ENCODE data around the gene APEX1.
"Not testable (repeated sequence)": the region's sequence is repeated elsewhere in the genome, so short reads cannot be mapped to it uniquely, and the experiment has no call there.

The APEX1 gene

DNA sequence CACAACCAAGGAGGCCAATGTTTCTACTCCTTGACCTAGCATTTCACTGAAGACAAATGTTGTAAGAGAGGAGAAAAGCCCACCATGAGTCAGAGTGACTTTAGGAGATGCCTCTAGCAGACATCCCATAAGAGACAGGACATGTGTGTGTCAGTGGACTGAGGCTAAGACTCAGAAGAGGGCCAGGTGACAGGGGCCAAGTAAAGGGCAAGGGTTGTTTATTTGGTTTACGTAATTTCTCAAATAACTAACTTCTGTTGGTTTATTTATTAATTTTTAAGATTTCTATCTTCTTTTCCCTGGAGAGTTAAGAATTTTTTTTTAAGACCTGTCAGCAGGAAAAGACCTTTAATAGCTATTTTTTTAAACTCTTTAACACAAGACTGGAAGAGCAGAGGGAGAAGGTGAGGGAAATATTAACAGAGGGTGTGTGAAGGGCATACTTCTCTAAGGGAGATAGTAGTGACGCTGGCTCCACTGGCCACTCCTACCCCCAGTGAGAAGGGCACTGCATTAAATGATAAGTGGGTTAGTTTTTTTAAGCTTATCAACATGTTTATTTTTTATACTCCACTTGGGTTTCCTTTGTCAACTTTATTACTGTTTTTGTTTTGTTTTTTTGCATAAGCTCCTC is 17.6 kb downstream of the APEX1 start:
- DNase-seq (ENCODE audit: low read depth in 2 of 2), result no peak

DNA sequence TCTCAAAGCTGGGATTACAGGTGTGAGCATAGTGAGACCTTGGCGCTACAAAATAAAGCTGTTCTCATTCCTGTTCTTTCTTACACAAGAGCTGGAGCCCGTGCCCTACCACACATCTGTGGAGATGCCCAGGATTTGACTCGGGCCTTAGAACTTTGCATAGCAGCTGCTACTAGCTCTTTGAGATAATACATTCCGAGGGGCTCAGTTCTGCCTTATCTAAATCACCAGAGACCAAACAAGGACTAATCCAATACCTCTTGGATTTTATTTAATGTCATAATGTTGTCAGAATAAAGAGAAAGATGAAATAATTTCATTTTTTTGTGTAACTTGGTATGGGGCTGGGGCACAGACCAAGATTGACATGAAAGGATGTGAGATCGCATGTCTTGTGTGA is 21.8 kb downstream of the APEX1 start:
- DNase-seq (ENCODE audit: low read depth in 2 of 2), result no peak

GRCh38 chr14:20477211-20477876 is 22.3 kb downstream of the APEX1 start:
- no peak for DNase-seq (ENCODE audit: low read depth in 2 of 2)

- no peak for DNase-seq (ENCODE audit: low read depth in 2 of 2)
Observed at GRCh38 chr14:20478894-20479293, 23.9 kb downstream of the APEX1 start.

DNA sequence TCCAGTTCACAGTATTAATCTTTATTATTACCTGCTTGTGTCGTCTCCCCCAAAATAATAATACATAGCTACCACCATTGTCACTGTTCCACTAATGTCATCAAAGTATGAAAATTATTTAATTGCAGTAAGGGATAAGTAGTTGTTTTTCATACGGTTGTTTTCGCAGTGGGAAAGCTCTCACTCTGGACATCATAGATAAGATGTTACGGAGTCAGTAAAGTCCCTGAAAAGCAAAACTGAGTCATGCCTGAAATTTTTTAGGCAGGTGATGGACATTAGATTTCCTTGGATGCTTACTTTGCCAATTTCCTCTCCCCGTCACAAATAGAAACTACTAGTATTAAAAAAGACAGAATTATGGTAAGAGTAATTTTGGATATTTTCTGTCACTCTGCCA is 27.4 kb downstream of the APEX1 start:
- DNase-seq (ENCODE audit: low read depth in 2 of 2), result no peak

- DNase-seq (ENCODE audit: low read depth in 2 of 2), result no peak
Observed at GRCh38 chr14:20485900-20486299, 30.9 kb downstream of the APEX1 start.

- no peak for DNase-seq (ENCODE audit: low read depth in 2 of 2)
Observed at GRCh38 chr14:20486684-20487395, 31.8 kb downstream of the APEX1 start.

- DNase-seq (ENCODE audit: low read depth in 2 of 2), result no peak
Observed at GRCh38 chr14:20487396-20487725, 32.3 kb downstream of the APEX1 start.

DNA sequence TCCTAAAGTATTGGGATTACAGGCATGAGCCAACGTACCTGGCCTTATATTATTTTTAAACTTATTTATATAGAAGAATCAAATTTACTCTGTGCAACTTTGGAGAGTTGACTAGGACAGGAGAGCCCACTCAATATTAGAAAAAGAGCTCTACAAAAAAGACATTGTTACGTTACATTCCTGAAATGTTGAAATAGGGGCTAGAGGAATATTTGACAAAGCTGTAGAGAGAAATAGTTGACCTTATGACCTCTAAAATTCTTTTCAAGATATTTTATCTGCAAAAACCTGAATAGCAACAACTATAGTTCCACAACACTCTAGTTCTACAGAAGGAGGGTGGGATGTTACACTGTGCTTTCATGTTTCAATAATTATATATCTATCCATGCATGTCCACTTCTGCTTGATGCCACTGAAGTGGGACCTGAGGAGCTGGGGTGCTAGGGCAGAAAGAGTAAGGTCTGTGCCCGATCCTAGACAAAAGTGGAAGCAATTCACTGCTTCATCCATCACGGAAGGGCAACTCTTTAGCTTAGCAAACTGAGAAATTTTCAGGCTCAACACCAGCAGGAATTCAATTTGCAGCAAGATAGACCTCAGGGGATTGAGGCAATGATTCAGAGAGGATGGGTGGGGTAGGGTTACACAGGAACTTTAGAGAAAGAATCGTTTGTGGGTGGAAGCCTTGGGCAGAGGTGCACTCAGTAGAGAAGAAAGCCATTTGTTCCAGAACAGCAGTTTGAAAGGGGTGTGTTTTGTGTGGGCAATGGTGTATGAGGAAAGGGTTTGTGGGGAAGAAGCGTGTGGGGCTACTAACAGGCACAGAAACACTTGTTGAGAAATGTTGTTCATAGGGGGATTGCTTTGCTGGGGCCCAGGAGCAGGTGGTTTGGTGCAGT is 34.3 kb downstream of the APEX1 start:
- no peak for DNase-seq (ENCODE audit: low read depth in 2 of 2)

- no peak for DNase-seq (ENCODE audit: low read depth in 2 of 2)
Observed at GRCh38 chr14:20490563-20490962, 35.5 kb downstream of the APEX1 start.

DNA sequence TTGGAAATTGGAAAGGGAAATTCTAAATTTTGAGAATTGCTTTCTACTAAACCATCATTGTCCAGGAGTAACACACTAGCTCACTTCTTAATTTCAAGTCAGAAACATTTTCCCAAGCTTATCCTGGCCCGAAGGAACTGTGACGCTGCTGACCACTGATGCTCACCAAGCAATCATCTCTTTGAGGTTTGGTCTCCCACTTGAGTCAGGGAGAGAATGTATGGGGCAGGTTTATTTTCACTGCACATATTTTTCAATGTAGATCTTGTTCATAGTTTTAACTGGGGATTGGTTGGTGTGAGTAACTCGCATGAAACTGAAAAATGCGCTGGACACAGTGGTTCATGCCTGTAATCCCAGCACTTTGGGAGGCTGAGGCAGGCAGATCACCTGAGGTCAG is 37.5 kb downstream of the APEX1 start:
- no peak for DNase-seq (ENCODE audit: low read depth in 2 of 2)

- no peak for DNase-seq (ENCODE audit: low read depth in 2 of 2)
Observed at GRCh38 chr14:20493634-20494033, 38.6 kb downstream of the APEX1 start.

DNA sequence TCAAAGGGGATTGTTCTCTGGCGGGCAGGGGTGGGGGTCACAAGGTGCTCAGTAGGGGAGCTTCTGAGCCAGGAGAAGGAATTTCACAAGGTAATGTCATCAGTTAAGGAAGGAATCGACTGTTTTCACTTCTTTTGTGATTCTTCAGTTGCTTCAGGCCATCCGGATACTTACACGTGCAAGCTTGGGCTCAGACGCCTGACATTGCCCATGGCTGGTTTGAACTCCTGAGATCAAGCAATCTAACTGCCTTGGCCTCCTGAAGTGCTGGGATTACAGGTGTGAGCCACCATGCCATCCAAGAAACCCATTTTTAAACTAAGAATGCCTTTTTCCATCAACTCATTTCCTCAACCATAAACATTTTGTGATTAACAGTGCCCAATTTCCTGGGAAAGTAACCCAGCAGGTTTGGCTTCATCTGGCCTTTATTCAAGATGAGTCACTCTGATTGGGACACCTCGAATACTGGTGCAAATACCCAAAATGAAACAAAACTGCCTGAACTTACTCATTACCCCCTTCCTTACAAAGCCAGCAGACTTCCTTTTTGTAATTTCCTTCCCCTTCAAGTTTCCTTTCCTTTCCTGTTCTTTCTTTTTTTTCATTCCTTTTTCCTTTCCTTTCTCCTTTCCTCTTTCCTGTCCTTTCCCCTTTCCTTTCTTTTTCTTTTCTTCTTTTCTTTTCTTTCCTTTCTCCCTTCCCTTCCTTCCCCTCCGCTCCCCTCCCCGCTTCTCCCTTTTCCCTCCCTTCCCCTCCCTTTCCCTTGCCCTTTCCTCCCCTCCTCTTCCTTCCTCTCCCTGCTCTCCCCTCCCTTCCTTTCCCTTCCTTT is 40.1 kb downstream of the APEX1 start:
- DNase-seq (ENCODE audit: low read depth in 2 of 2), result no peak

GRCh38 chr14:20498622-20499021 is 43.6 kb downstream of the APEX1 start:
- no peak for DNase-seq (ENCODE audit: low read depth in 2 of 2)

- DNase-seq (ENCODE audit: low read depth in 2 of 2), result no peak
Observed at GRCh38 chr14:20499108-20499507, 44.1 kb downstream of the APEX1 start.

DNA sequence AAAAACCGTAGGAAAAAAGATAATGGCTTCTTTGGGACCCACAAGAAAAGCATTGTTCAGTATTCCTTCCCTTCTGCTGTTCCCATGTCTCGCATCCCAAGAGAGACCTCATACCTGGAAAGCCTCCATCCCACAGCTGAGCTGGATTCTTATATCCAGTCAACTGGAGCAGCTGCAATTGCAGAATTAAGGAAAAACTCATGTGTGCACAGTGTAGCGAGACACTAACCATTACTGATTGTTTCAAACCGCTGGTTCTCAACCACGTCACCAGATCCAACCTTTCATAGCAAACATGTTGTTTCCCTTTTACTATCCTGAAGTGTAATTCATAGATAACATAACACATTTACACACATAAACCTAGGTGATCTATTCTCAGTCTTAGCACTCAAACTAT is 44.9 kb downstream of the APEX1 start:
- no peak for DNase-seq (ENCODE audit: low read depth in 2 of 2)

DNA sequence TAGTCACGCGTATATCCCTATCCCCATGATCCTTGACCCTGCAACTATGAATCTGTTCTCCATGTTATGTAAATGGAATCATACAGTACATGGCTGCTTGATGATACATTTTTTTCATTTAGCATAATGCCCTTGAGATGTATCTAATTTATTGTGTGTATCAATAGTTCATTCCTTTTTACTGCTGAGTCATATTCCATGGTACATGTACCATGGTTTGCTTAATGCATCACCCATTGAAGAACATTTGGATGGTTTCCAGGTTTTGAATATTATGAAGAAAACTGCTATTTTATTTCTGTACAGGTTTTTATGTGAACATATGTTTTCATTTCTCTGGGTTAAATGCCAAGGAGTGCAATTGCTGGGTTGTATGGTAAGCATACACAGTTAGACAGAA is 46.3 kb downstream of the APEX1 start:
- no peak for DNase-seq (ENCODE audit: low read depth in 2 of 2)

DNA sequence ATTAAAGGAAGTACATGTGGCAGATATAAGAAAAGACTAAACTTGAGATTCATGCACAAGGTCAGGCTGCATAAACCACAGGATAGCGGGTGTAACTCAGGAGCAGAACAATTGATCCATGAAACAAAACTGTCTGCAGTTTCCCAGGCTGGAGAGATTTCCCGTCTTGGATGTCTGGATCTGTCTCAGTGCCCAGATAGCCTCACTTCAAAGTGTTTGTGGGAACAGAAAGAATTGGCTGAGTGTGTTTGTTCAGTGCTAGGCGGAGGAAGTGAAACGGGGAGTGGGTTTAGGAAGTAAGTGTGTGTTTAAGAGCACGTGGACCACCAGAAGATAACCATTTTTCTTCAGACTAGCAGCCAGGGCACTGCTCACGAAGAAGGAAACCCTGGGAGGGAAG is 48.9 kb downstream of the APEX1 start:
- DNase-seq (ENCODE audit: low read depth in 2 of 2), result no peak

DNA sequence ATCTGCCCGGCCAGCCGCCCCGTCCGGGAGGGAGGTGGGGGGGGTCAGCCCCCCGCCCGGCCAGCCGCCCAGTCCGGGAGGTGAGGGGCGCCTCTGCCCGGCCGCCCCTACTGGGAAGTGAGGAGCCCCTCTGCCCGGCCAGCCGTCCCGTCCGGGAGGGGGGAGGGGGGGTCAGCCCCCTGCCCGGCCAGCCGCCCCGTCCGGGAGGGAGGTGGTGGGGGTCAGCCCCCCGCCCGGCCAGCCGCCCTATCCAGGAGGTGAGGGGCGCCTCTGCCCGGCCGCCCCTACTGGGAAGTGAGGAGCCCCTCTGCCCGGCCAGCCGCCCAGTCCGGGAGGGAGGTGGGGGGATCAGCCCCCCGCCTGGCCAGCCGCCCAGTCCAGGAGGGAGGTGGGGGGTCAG is 51.2 kb downstream of the APEX1 start:
- not testable (repeated sequence) for DNase-seq (ENCODE audit: low read depth in 2 of 2)

DNA sequence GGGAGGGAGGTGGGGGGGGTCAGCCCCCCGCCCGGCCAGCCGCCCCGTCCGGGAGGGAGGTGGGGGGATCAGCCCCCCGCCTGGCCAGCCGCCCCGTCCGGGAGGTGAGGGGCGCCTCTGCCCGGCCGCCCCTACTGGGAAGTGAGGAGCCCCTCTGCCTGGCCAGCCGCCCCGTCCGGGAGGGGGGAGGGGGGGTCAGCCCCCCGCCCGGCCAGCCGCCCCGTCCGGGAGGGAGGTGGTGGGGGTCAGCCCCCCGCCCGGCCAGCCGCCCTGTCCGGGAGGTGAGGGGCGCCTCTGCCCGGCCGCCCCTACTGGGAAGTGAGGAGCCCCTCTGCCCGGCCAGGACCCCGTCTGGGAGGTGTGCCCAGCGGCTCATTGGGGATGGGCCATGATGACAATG is 51.7 kb downstream of the APEX1 start:
- not testable (repeated sequence) for DNase-seq (ENCODE audit: low read depth in 2 of 2)

Data from stimulated activated CD8-positive, alpha-beta memory T cell treated with anti-CD3 and anti-CD28 coated beads, Interleukin-2, amount 100 ng/mL, for 1 hour (primary cell).